NCI-H1105 (cell line): ENCODE results near the gene CD79A.

Source experiments
- DNase-seq: peaks from one replicate; lab custom pipeline; 2025; lab: John Stamatoyannopoulos, UW

The CD79A gene

GRCh38 chr19:41918653-41919244, 41.7 kb downstream of the CD79A start:
- DNase-seq, result no peak

- no peak for DNase-seq
Measured at GRCh38 chr19:41919948-41920712, 43.1 kb downstream of the CD79A start.

- no peak for DNase-seq
Measured at GRCh38 chr19:41920882-41921576, 44.0 kb downstream of the CD79A start.

- no peak for DNase-seq
Measured at GRCh38 chr19:41921577-41922576, 44.8 kb downstream of the CD79A start.

GRCh38 chr19:41922585-41922984, 45.5 kb downstream of the CD79A start:
- DNase-seq, result no peak

GRCh38 chr19:41923045-41923788, 46.1 kb downstream of the CD79A start:
- no peak for DNase-seq

- DNase-seq, result no peak
Measured at GRCh38 chr19:41924151-41925145, 47.4 kb downstream of the CD79A start.

- DNase-seq, result no peak
Measured at GRCh38 chr19:41925208-41926003, 48.3 kb downstream of the CD79A start.

GRCh38 chr19:41926028-41926762, 49.1 kb downstream of the CD79A start:
- no peak for DNase-seq

GRCh38 chr19:41926763-41927496, 49.9 kb downstream of the CD79A start:
- DNase-seq, result no peak

GRCh38 chr19:41927497-41928192, 50.6 kb downstream of the CD79A start:
- DNase-seq, result no peak

GRCh38 chr19:41928221-41928683, 51.2 kb downstream of the CD79A start, which contains the start of gene ERFL:
Gene ERFL (minus strand): TSS chr19:41928449. CDS start chr19:41912919, 15,530 bp downstream.
- DNase-seq, result no peak

- no peak for DNase-seq
Measured at GRCh38 chr19:41928754-41929535, 51.9 kb downstream of the CD79A start.

GRCh38 chr19:41929536-41930071, 52.5 kb downstream of the CD79A start:
- DNase-seq, result no peak

GRCh38 chr19:41930322-41930722, 53.2 kb downstream of the CD79A start:
- DNase-seq, result no peak
